Measurements from ENCODE around the gene PTPN11. TPM values are rescaled to one million over a fixed set of nuclear protein-coding genes. Genes with fewer than 3 reads are reported as not detected.
"Not testable (repeated sequence)": the region's sequence is repeated elsewhere in the genome, so short reads cannot be mapped to it uniquely, and the experiment has no call there.

PTPN11 gene
- polyA plus RNA-seq, 1 experiment: 46.1 TPM

DNA sequence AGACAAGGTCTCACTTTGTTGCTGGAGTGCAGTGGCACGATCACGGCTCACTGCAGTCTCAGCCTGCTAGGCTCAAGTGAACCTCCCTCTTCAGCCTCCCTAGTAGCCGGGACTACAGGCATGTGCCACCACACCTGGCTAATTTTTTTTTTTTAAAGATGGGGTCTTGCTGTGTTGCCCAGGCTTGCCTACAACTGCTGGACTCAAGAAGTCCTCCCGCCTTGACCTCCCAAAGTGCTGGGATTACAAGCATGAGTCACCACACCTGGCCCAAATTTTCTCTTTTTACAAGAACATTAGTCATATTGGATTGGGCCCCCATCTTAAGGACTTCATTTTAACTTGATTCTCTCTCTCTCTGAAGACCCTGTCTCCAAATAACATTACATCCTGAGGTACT, 29.5 kb upstream of the PTPN11 start:
- CTCF ChIA-PET: interaction anchor here (3.3 kb wide), 1 partner anchor 191 kb away, joined by 90 read pairs; no protein-coding TSS in a partner anchor
- DNase-seq (ENCODE audit: low read depth): no peak
- POLR2A ChIA-PET: no interaction called here

DNA sequence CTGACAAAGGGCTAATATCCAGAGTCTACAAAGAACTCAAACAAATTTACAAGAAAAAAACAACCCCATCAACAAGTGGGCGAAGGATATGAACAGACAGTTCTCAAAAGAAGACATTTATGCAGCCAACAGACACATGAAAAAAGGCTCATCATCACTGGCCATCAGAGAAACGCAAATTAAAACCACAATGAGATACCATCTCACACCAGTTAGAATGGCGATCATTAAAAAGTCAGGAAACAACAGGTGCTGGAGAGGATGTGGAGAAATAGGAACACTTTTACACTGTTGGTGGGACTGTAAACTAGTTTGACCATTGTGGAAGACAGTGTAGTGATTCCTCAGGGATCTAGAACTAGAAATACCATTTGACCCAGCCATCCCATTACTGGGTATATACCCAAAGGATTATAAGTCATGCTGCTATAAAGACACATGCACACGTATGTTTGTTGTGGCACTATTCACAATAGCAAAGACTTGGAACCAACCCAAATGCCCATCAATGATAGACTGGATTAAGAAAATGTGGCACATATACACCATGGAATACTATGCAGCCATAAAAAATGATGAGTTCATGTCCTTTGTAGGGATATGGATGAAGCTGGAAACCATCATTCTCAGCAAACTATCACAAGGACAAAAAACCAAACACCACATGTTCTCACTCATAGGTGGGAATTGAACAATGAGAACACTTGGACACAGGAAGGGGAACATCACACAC, 28.7 kb upstream of the PTPN11 start:
- DNase-seq (ENCODE audit: low read depth); H3K36me3 ChIP-seq (ENCODE audit: control insufficient read depth, insufficient read depth, low read length); H3K4me3 ChIP-seq (ENCODE audit: low read depth, low read length); H3K27me3 ChIP-seq (ENCODE audit: control insufficient read depth, insufficient read depth, low read length); POLR2A ChIA-PET: not testable (repeated sequence)
- CTCF ChIA-PET: interaction anchor here (0.6 to 0.7 kb wide), 2 partner anchors 192 to 203 kb away, joined by 3 to 4 read pairs; no protein-coding TSS in a partner anchor

More for the DNA sequence above, 29.5 kb upstream of the PTPN11 start:
- H3K4me3 ChIP-seq (ENCODE audit: low read depth, low read length): no peak overlapping the region
- TF ChIP-seq, protein P1, sequence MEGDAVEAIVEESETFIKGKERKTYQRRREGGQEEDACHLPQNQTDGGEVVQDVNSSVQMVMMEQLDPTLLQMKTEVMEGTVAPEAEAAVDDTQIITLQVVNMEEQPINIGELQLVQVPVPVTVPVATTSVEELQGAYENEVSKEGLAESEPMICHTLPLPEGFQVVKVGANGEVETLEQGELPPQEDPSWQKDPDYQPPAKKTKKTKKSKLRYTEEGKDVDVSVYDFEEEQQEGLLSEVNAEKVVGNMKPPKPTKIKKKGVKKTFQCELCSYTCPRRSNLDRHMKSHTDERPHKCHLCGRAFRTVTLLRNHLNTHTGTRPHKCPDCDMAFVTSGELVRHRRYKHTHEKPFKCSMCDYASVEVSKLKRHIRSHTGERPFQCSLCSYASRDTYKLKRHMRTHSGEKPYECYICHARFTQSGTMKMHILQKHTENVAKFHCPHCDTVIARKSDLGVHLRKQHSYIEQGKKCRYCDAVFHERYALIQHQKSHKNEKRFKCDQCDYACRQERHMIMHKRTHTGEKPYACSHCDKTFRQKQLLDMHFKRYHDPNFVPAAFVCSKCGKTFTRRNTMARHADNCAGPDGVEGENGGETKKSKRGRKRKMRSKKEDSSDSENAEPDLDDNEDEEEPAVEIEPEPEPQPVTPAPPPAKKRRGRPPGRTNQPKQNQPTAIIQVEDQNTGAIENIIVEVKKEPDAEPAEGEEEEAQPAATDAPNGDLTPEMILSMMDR (IDR thresholded peaks at IDR 0.05; ENCODE audit: insufficient read depth, low read depth, low read length): no peak
- H3K27me3 ChIP-seq (ENCODE audit: control insufficient read depth, insufficient read depth, low read length): no peaks in the 10 kb centered on the region
- no peaks in the 10 kb centered on the region for H3K36me3 ChIP-seq (ENCODE audit: control insufficient read depth, insufficient read depth, low read length)

DNA sequence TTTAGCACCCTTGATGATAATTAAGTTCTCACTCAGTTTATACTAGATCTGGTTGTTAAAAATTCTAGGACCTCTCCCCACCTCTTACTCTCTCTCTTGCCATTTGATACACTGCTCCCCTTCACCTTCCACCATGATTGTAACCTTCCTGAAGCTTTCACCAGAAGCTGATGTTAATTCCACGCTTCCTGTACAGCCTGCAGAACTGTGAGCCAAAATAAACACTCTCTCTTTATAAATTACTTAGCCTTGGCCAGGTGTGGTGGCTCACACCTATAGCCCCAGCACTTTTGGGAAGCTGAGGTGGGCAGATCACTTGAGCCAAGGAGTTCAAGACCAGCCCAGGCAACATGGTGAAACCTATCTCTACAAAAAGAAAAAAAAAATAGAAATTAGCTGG, 25.4 kb upstream of the PTPN11 start:
- DNase-seq (ENCODE audit: low read depth): no peak
- POLR2A ChIA-PET: no interaction called here
- CTCF ChIA-PET: interaction anchor here (1.2 to 1.3 kb wide), 2 partner anchors 18 to 195 kb away, joined by 3 to 5 read pairs; no protein-coding TSS in a partner anchor
- Histone ChIP-seq H3K27me3 (ENCODE audit: control insufficient read depth, insufficient read depth, low read length) (no peaks in the 10 kb centered on the region), H3K4me3 (ENCODE audit: low read depth, low read length) (no peak overlapping the region), H3K36me3 (ENCODE audit: control insufficient read depth, insufficient read depth, low read length) (no peaks in the 10 kb centered on the region)
- TF ChIP-seq, protein P1 (IDR thresholded peaks at IDR 0.05; ENCODE audit: insufficient read depth, low read depth, low read length): no peak

- H3K4me3 ChIP-seq (ENCODE audit: low read depth, low read length): no peak overlapping the region
- no peaks in the 10 kb centered on the region for H3K27me3 ChIP-seq (ENCODE audit: control insufficient read depth, insufficient read depth, low read length)
- H3K36me3 ChIP-seq (ENCODE audit: control insufficient read depth, insufficient read depth, low read length): peaks cover 12% of the 10 kb centered on the region
- ChIA-PET POLR2A (no interaction called here), CTCF (interaction anchor here (1.4 kb wide), 1 partner anchor 203 kb away, joined by 5 read pairs; no protein-coding TSS in a partner anchor)
- TF ChIP-seq, protein P1 (IDR thresholded peaks at IDR 0.05; ENCODE audit: insufficient read depth, low read depth, low read length): no peak
- no peak for DNase-seq (ENCODE audit: low read depth)
These were observed 17.7 kb upstream of the PTPN11 start for GRCh38 chr12:112401054-112401453.

DNA sequence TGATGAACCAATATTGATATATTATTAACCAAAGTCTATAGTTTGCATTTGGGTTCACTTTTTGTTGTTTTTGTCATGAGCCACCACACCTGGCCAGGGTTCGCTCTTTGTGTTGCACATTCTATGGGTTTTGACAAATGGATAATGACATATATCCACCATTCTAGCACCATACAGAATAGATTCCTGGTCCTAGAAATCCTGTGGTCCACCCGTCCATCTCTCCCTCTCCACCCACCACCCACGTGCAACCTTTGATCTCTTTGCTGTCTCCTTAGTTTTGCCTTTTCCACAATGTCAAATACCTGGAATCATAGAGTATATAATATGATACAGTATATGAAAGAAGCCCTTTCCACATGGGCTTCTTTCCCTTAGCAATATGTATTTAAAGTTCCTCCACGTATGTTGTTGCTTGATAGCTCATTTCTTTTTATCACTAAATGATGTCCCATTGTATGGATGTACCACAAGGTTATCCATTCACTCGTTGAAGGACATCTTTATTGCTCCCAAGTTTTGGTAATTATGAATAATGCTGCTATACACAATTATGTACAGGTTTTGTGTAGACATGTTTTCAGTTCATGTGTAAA, 16.7 kb upstream of the PTPN11 start:
- CTCF ChIA-PET: interaction anchor here (0.8 to 1.2 kb wide), 2 partner anchors 9 to 15 kb away, joined by 3 to 6 read pairs; no protein-coding TSS in a partner anchor
- H3K36me3 ChIP-seq (ENCODE audit: control insufficient read depth, insufficient read depth, low read length): peaks cover 16% of the 10 kb centered on the region
- POLR2A ChIA-PET: no interaction called here
- no peaks in the 10 kb centered on the region for H3K27me3 ChIP-seq (ENCODE audit: control insufficient read depth, insufficient read depth, low read length)
- TF ChIP-seq, protein P1 (IDR thresholded peaks at IDR 0.05; ENCODE audit: insufficient read depth, low read depth, low read length): no peak
- no peak overlapping the region for H3K4me3 ChIP-seq (ENCODE audit: low read depth, low read length)
- DNase-seq (ENCODE audit: low read depth): no peak
